HUES6 (cell line): Measurements from ENCODE around the gene RRM2.
A peak's percentile ranks its signal among the peaks of the same experiment; 100 is the strongest.

ENCODE experiments used
- H3K27ac ChIP-seq: 2 replicates; pipeline ENCODE4 v1.7.0; 2013; ENCODE audit warnings: low read depth, mild to moderate bottlenecking, low read length, inconsistent platforms
- H3K27me3 ChIP-seq: 2 replicates; pipeline ENCODE4 v1.6.1; 2013; ENCODE audit warnings: low read length; ENCODE audit not compliant: control insufficient read depth, insufficient read depth
- H3K36me3 ChIP-seq: 2 replicates; pipeline ENCODE4 v1.6.1; 2013; ENCODE audit warnings: low read length; ENCODE audit not compliant: control insufficient read depth, insufficient read depth
- H3K4me1 ChIP-seq: 2 replicates; pipeline ENCODE4 v1.6.1; 2013; ENCODE audit warnings: low read length; ENCODE audit not compliant: control insufficient read depth, insufficient read depth
- H3K4me3 ChIP-seq: 2 replicates; pipeline ENCODE4 v1.5.1; 2013; ENCODE audit warnings: low read depth, low read length
- H3K9ac ChIP-seq: one replicate; pipeline ENCODE4 v1.6.1; 2013; ENCODE audit warnings: mild to moderate bottlenecking, low read length
- H3K9me3 ChIP-seq: 2 replicates; pipeline ENCODE4 v1.6.1; 2013; ENCODE audit warnings: low read depth, low read length; ENCODE audit not compliant: control insufficient read depth, insufficient read depth

Gene RRM2

GRCh38 chr2:10167316-10167715 lies 44.8 kb downstream of the RRM2 start:
- no peaks in the 10 kb centered on the region for H3K9me3 ChIP-seq
- peaks cover 12% of the 10 kb centered on the region; the same call in 1 of the 2 replicates for H3K4me1 ChIP-seq
- H3K4me3 ChIP-seq, result no peak overlapping the region
- H3K27ac ChIP-seq, result no peak overlapping the region
- no peaks in the 10 kb centered on the region for H3K36me3 ChIP-seq
- H3K27me3 ChIP-seq, result no peaks in the 10 kb centered on the region
- no peak overlapping the region for H3K9ac ChIP-seq

GRCh38 chr2:10168221-10168620 lies 45.7 kb downstream of the RRM2 start:
- H3K4me1 ChIP-seq, result peaks cover 18% of the 10 kb centered on the region
- no peak overlapping the region for H3K27ac ChIP-seq
- no peak overlapping the region for H3K4me3 ChIP-seq
- no peak overlapping the region for H3K9ac ChIP-seq
- H3K36me3 ChIP-seq, result no peaks in the 10 kb centered on the region
- no peaks in the 10 kb centered on the region for H3K9me3 ChIP-seq
- H3K27me3 ChIP-seq, result no peaks in the 10 kb centered on the region

- H3K9ac ChIP-seq, result no peak overlapping the region
- H3K27ac ChIP-seq, result no peak overlapping the region
- H3K36me3 ChIP-seq, result no peaks in the 10 kb centered on the region
- H3K4me1 ChIP-seq, result peaks cover 18% of the 10 kb centered on the region
- no peaks in the 10 kb centered on the region for H3K9me3 ChIP-seq
- no peak overlapping the region for H3K4me3 ChIP-seq
- no peaks in the 10 kb centered on the region for H3K27me3 ChIP-seq
Measured at GRCh38 chr2:10169053-10169578, 46.6 kb downstream of the RRM2 start.

GRCh38 chr2:10169581-10169980 lies 47.0 kb downstream of the RRM2 start:
- no peaks in the 10 kb centered on the region for H3K27me3 ChIP-seq
- H3K4me3 ChIP-seq, result no peak overlapping the region
- peaks cover 18% of the 10 kb centered on the region for H3K4me1 ChIP-seq
- H3K9ac ChIP-seq, result no peak overlapping the region
- H3K9me3 ChIP-seq, result no peaks in the 10 kb centered on the region
- H3K27ac ChIP-seq, result no peak overlapping the region
- H3K36me3 ChIP-seq, result no peaks in the 10 kb centered on the region

GRCh38 chr2:10170256-10170655 lies 47.7 kb downstream of the RRM2 start:
- Histone ChIP-seq H3K27ac (no peak overlapping the region), H3K9me3 (no peaks in the 10 kb centered on the region), H3K36me3 (no peaks in the 10 kb centered on the region), H3K4me1 (peaks cover 18% of the 10 kb centered on the region), H3K9ac (no peak overlapping the region), H3K4me3 (no peak overlapping the region), H3K27me3 (no peaks in the 10 kb centered on the region)

GRCh38 chr2:10171006-10171800 lies 48.7 kb downstream of the RRM2 start:
- Histone ChIP-seq H3K27me3 (no peaks in the 10 kb centered on the region), H3K9me3 (no peaks in the 10 kb centered on the region), H3K36me3 (no peaks in the 10 kb centered on the region), H3K9ac (peak overlapping the region; percentile 29), H3K27ac (no peak overlapping the region), H3K4me1 (peaks cover 18% of the 10 kb centered on the region), H3K4me3 (no peak overlapping the region)

GRCh38 chr2:10172033-10172871 lies 49.7 kb downstream of the RRM2 start:
- H3K4me1 ChIP-seq, result peaks cover 18% of the 10 kb centered on the region
- H3K27ac ChIP-seq, result no peak overlapping the region
- no peaks in the 10 kb centered on the region for H3K36me3 ChIP-seq
- H3K9me3 ChIP-seq, result no peaks in the 10 kb centered on the region
- no peak overlapping the region for H3K9ac ChIP-seq
- no peaks in the 10 kb centered on the region for H3K27me3 ChIP-seq
- H3K4me3 ChIP-seq, result no peak overlapping the region

GRCh38 chr2:10173258-10174005 lies 50.9 kb downstream of the RRM2 start:
- H3K9ac ChIP-seq, result no peak overlapping the region
- no peaks in the 10 kb centered on the region for H3K36me3 ChIP-seq
- no peak overlapping the region for H3K4me3 ChIP-seq
- no peaks in the 10 kb centered on the region for H3K27me3 ChIP-seq
- H3K27ac ChIP-seq, result no peak overlapping the region
- H3K4me1 ChIP-seq, result peaks cover 18% of the 10 kb centered on the region
- no peaks in the 10 kb centered on the region for H3K9me3 ChIP-seq

GRCh38 chr2:10174173-10174572 lies 51.6 kb downstream of the RRM2 start:
- Histone ChIP-seq H3K9ac (no peak overlapping the region), H3K27ac (no peak overlapping the region), H3K4me3 (no peak overlapping the region), H3K36me3 (no peaks in the 10 kb centered on the region), H3K4me1 (peaks cover 18% of the 10 kb centered on the region), H3K9me3 (no peaks in the 10 kb centered on the region), H3K27me3 (no peaks in the 10 kb centered on the region)

GRCh38 chr2:10175441-10175840 lies 52.9 kb downstream of the RRM2 start:
- no peaks in the 10 kb centered on the region for H3K27me3 ChIP-seq
- no peaks in the 10 kb centered on the region for H3K36me3 ChIP-seq

More at GRCh38 chr2:10175441-10175840, 52.9 kb downstream of the RRM2 start:
- no peaks in the 10 kb centered on the region for H3K9me3 ChIP-seq
- no peak overlapping the region for H3K27ac ChIP-seq
- peaks cover 16% of the 10 kb centered on the region for H3K4me1 ChIP-seq
- H3K9ac ChIP-seq, result no peak overlapping the region
- no peak overlapping the region for H3K4me3 ChIP-seq
